Erythroblast (primary cell): ENCODE measurements around the gene LENG9.
"Not testable (repeated sequence)": the region's sequence is repeated elsewhere in the genome, so short reads cannot be mapped to it uniquely, and the experiment has no call there.

Experiments
- DNase-seq, 2 experiments: peaks; one replicate each; lab custom pipeline; 2025; lab: John Stamatoyannopoulos, UW
- GATA1 ChIP-seq: IDR thresholded peaks from 2 replicates; pipeline ENCODE4 v1.6.1; 2011; ENCODE audit warnings: low read depth, mild to moderate bottlenecking, control low read depth, low read length, moderate library complexity
- POLR2A ChIP-seq: IDR thresholded peaks from 2 replicates; pipeline ENCODE4 v1.6.1; 2011; ENCODE audit warnings: mild to moderate bottlenecking, low read length

Gene LENG9

GRCh38 chr19:54463531-54464043 is at the start of gene LENG9:
LENG9 (minus strand) TSS chr19:54463778; CDS start chr19:54463526, 252 bp downstream.
- TF ChIP-seq GATA1, result no peak
- TF ChIP-seq POLR2A, result peak; percentile 72
- DNase-seq, result peak; percentile 94 to 98

DNA sequence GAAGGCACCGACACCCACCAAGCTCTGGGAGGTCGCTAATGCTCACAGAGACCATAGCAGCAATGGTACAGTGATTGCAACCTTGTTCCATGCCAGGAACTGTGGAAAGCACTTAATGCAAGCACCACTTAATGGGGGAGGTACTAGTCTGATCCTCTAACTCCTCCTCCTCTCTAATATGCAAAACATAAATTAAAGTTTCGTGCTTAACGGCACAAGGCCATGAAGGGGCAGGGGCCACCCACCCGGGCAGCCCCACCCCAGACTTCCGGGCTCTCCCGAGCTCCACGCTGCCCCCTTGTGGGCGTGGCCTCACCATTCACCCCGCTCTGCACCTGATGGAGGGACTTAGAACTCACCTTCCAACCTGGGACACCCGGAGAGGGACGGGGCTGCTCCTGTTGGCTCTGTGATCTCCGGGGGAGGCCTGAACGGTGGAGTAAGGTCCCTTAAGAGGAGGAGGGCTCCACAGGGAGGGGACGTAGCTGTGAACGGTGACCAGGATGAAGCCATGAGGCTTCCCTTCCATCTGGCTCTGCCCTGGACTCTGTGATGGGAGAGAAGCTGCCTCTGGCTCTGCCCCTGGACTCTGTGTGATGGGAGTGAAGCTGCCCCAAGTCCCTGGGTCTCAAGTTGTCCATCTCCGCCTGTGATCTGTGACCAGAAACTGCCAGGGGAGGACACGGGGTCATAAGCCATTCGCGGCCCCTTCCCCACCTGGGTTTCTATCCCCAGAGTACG is 45.8 kb upstream of the LENG9 start:
- not testable (repeated sequence) for DNase-seq

- DNase-seq, result not testable (repeated sequence)
Observed at GRCh38 chr19:54508487-54508886, 44.9 kb upstream of the LENG9 start.

- TF ChIP-seq GATA1, result no peak
- no peak for TF ChIP-seq POLR2A
- DNase-seq, result no peak
Observed at GRCh38 chr19:54507824-54508223, 44.2 kb upstream of the LENG9 start.

DNA sequence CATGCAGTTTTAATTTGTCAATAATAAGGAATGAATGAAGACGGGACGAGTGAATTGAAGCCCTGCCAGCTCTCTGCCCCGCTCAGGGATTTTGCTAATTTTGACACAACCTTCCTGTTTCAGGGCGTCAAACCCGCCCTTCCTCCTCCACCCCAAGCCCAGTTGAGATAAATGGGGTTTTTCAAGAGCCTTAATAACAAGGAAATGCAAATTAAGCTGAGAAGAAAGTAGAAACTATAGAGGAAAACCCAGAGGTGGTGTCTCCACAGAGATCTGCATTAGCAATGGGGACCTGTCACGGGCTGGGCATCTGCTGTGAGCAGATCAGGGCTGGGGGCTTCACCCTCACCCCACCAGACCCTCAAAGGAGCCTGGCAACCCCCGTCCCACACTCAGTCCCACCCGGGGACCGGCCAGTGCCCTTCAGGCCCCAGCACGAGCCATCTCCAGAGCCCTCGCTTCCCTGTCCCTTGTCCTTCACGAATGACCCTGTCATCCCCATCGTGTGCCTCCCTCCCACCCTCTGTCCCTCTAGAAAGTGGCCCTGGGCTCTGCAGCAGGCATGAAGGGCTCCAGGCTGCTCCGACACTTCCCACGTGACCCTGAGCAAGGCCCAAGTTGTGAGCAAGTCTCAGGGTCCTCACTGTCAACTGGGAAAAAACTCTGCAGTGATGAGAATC is 43.6 kb upstream of the LENG9 start:
- DNase-seq, result not testable (repeated sequence)

DNA sequence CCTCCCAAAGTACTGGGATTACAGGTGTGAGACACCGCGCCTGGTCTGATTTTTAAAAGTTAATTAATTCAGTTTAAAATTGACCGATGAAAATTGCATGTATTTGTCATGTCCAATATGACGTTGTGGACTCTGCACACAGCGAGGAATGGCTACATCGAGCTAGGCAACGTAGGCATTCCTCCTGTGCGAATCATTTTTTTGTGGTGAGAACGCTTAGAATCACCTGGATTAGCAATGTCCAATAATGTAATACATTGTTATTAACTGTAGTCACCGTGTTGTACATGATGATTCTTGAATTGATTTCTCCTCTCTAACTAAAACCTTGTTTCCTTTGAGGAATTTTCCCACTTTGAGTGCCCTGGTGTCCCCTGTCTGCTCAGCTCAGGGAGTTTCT is 42.5 kb upstream of the LENG9 start:
- no peak for TF ChIP-seq GATA1
- no peak for TF ChIP-seq POLR2A
- no peak for DNase-seq

DNA sequence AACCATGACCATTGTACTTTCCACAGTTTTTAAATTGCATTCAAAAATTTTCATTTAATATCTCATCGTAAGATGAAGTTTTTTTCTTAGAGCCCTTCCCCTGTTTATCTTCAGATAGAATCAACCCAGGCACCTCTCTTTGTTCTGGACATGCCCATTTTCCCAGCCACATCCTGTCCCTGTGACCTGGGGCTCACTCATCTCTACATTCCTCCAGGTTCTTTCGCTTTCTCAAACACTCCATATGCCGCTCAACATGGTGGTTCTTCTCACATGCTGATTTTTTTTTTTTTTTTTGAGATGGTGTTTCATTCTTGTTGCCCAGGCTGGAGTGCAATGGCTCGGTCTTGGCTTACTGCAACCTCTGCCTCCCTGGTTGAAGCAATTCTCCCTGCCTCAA is 42.0 kb upstream of the LENG9 start:
- DNase-seq, result not testable (repeated sequence)

- DNase-seq, result no peak
- TF ChIP-seq POLR2A (no peak), GATA1 (no peak)
Observed at GRCh38 chr19:54502518-54503048, 39.0 kb upstream of the LENG9 start, which contains the start of gene LAIR2. LAIR2 (plus strand) TSS chr19:54502831; CDS start chr19:54502919, 88 bp downstream.

GRCh38 chr19:54498451-54498772 is 34.8 kb upstream of the LENG9 start:
- DNase-seq, result not testable (repeated sequence)

GRCh38 chr19:54497747-54498450 is 34.3 kb upstream of the LENG9 start:
- not testable (repeated sequence) for DNase-seq

DNA sequence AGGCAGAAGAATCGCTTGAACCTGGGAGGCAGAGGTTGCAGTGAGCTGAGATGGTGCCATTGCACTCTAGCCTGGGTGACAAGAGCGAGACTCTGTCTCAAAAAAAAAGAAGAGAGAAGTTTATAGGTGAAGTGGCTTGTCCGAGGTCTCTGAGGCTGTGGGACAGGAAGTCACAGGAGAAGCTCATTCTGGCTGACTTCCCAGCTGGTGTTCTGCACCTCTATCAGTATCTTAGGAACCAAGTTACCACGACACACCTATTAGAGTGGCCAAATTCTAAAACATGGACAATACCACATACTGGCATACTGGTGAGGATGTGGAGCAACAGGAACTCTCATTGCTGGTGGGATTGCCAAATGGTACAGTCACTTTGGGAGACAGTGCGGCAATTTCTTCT is 31.7 kb upstream of the LENG9 start:
- not testable (repeated sequence) for DNase-seq

- TF ChIP-seq POLR2A (no peak), GATA1 (no peak)
Observed at GRCh38 chr19:54493967-54494585, 30.5 kb upstream of the LENG9 start.

GRCh38 chr19:54493056-54493455 is 29.5 kb upstream of the LENG9 start:
- DNase-seq, result not testable (repeated sequence)

More at GRCh38 chr19:54493967-54494585, 30.5 kb upstream of the LENG9 start:
- DNase-seq, result no peak

- DNase-seq, result no peak
- TF ChIP-seq POLR2A, result no peak
- no peak for TF ChIP-seq GATA1
Observed at GRCh38 chr19:54492568-54492967, 29.0 kb upstream of the LENG9 start.

DNA sequence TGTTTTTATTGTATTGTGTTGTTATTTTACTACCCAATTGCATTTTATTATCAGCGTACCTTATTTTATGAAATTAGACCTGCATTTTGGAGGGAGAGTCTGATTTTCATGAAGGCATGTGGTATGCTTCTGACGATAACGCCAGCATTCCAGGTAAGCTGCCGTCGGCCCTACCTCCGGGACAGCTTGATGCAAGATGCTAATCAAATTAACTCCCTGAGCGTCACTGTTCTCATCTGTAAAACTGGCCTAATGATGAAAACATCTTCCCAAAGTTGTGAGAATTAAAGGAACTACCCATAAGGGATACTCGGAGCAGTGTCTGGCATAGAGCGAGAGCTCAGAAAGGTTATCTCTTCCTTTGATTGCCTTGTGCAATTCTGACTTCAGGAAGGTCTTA is 26.2 kb upstream of the LENG9 start:
- TF ChIP-seq GATA1, result no peak
- no peak for TF ChIP-seq POLR2A
- no peak for DNase-seq
